Small intestine (tissue), 7 donors: ENCODE measurements around the gene DNAJC25. TPM values are rescaled to one million over a fixed set of nuclear protein-coding genes. Genes with fewer than 3 reads are reported as not detected.

Experiments used
- DNase-seq, 2 donors: peaks; one replicate each; pipeline versions ENCODE4 v3.0.0 to v3.0.0-alpha.2; 2013
- FAIRE-seq: peaks from 2 replicates; lab custom pipeline; 2012; peaks lifted over from hg19 to GRCh38; lab: Jason Lieb, UNC
- H3K27ac ChIP-seq, 3 donors: one replicate each; pipeline ENCODE4 v1.5.1; 2013; ENCODE audit warnings: low read length in 2 of 3, mild to moderate bottlenecking in 2 of 3, control low read depth in 1 of 3, inconsistent platforms in 1 of 3, low read depth in 1 of 3, moderate library complexity in 1 of 3
- H3K27me3 ChIP-seq, 3 donors: one replicate each; pipeline ENCODE4 v1.6.1; 2013; ENCODE audit warnings: low read length in 3 of 3, inconsistent platforms in 1 of 3; ENCODE audit not compliant: control insufficient read depth in 3 of 3, insufficient read depth in 3 of 3
- H3K36me3 ChIP-seq, 3 donors: one replicate each; pipeline ENCODE4 v1.6.1; 2013; ENCODE audit warnings: low read length in 3 of 3, inconsistent platforms in 1 of 3, low read depth in 1 of 3, mild to moderate bottlenecking in 1 of 3, moderate library complexity in 1 of 3; ENCODE audit not compliant: control insufficient read depth in 3 of 3, insufficient read depth in 2 of 3
- H3K4me1 ChIP-seq, 3 donors: one replicate each; pipeline ENCODE4 v1.6.1; 2013; ENCODE audit warnings: low read length in 2 of 3, inconsistent platforms in 1 of 3, low read depth in 1 of 3, mild to moderate bottlenecking in 1 of 3, moderate library complexity in 1 of 3; ENCODE audit not compliant: control insufficient read depth in 3 of 3, insufficient read depth in 2 of 3
- H3K4me3 ChIP-seq, 3 donors: one replicate each; pipeline ENCODE4 v1.5.1; 2013; ENCODE audit warnings: low read length in 3 of 3, control low read depth in 1 of 3, inconsistent platforms in 1 of 3, low read depth in 1 of 3, mild to moderate bottlenecking in 1 of 3, moderate library complexity in 1 of 3
- H3K9me3 ChIP-seq, 2 donors: one replicate each; pipeline ENCODE4 v1.6.1; 2013; ENCODE audit warnings: low read depth in 1 of 2, low read length in 1 of 2; ENCODE audit not compliant: control insufficient read depth in 2 of 2, insufficient read depth in 1 of 2
- WGBS, 3 donors: extraction: QIAGEN DNeasy Blood & Tissue Kit; methylation state at CpG; one replicate each; pipeline ENCODE4 v1.1.7; 2013; 5-methylcytosine and 5-hydroxymethylcytosine counted together
- polyA plus RNA-seq, 4 donors: library from polyadenylated mRNA; stranded (reverse) in 3 of 4; unstranded in 1 of 4; fragments of 200-250 nt in 3 of 4; fragments of 120-200 nt in 1 of 4; gene quantifications; one replicate each; pipeline versions ENCODE4 v1.2.1 to v1.2.3, GENCODE V29; 2013
- donor health status: healthy with polysubstance abuse.
- donor health status: control.
- donor health status: control.
- donor health status: Bipolar disorder and iron deficiency.
- donor health status: healthy.

Gene DNAJC25
- polyA plus RNA-seq, 4 donors, result 2.7 to 14.3 (median 7.2) TPM

DNA sequence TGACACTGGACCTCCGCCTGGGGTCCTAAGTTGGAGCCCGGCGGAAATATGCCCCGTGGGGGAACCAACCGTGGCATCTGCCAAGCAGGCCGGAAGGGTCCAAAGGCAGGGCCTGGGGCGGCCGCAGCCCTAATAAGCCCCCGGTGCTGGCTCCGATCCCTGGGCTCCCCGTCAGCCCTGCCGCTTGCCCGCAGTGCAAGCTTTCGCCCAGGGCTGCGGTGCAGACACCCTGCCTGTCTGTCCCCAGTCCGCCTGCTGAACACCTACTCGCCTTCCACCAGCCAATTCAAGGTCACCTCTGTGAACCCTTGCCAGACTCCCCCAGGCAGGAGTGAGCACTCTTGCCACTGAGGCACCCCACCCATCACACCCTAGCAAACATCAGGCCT, 31.2 kb upstream of the DNAJC25 start:
- peak overlapping the region; percentile 83 to 94 (median 86) for H3K27ac ChIP-seq
- no peaks in the 10 kb centered on the region for H3K27me3 ChIP-seq
- DNase-seq (no peak), FAIRE-seq (no peak)
- H3K36me3 ChIP-seq, result peaks cover 0 to 18% (median 12%) of the 10 kb centered on the region in 3 donors
- H3K9me3 ChIP-seq, result no peaks in the 10 kb centered on the region
- peaks cover 2 to 27% (median 11%) of the 10 kb centered on the region in 3 donors for H3K4me1 ChIP-seq
- H3K4me3 ChIP-seq, result peak overlapping the region in 2 of 3 donors; percentile 72 to 84
- 15 to 33% (median 28%) methylated on average over 15 to 17 of the region's 17 CpGs for WGBS, 3 donors

GRCh38 chr9:111601237-111602018, 29.7 kb upstream of the DNAJC25 start:
- 39 to 59% (median 53%) methylated on average over 10 of the region's 10 CpGs for WGBS, 3 donors
- Histone ChIP-seq H3K4me3 (no peak overlapping the region), H3K9me3 (no peaks in the 10 kb centered on the region), H3K4me1 (peaks cover 2 to 36% (median 8%) of the 10 kb centered on the region in 3 donors), H3K27ac (peak overlapping the region in 2 of 3 donors; percentile 12 to 28), H3K36me3 (peaks cover 0 to 5% (median 5%) of the 10 kb centered on the region in 3 donors), H3K27me3 (no peaks in the 10 kb centered on the region)
- DNase-seq, result peak; percentile 31 to 79
- no peak for FAIRE-seq

- peak; percentile 29 to 31 for DNase-seq
- 34 to 62% (median 42%) methylated on average over 4 of the region's 4 CpGs for WGBS, 3 donors
These were observed 28.1 kb upstream of the DNAJC25 start for GRCh38 chr9:111603041-111603440.

DNA sequence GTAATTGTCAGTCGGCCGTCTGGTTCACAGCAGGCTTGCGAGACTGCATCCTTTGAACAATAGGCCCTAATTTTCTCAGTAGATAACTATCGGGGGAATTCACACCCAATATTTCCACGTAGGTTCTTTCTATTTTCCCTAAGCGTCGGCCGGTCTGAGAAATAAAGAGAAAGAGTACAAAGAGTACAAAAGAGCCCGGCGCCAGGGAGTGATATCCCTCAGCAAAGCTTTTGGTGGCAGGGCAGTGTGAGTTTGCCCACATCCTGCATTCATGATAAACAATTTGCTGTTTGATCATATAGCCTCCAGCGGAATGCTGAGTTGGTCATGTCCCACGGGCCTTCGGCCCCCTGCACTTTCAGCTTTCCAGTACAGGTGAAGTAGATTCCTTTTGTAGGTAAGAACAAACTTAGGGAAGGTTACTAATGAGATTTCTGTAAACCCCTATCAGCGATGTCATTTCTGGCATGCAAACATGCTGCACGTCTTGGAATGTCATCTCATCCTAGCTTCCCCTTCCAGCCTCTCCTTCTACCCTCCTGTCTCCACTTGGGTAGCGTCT, 27.0 kb upstream of the DNAJC25 start:
- WGBS, 3 donors, result 16 to 58% (median 38%) methylated on average over 16 of the region's 16 CpGs

More at GRCh38 chr9:111603041-111603440, 28.1 kb upstream of the DNAJC25 start:
- Histone ChIP-seq H3K27me3 (no peaks in the 10 kb centered on the region), H3K36me3 (no peaks in the 10 kb centered on the region), H3K27ac (peak overlapping the region in 1 of 3 donors; percentile 73), H3K4me3 (no peak overlapping the region), H3K4me1 (peaks cover 2 to 33% (median 8%) of the 10 kb centered on the region in 3 donors), H3K9me3 (no peaks in the 10 kb centered on the region)
- no peak for FAIRE-seq

GRCh38 chr9:111605041-111605559, 26.0 kb upstream of the DNAJC25 start:
- Histone ChIP-seq H3K36me3 (no peaks in the 10 kb centered on the region), H3K4me3 (no peak overlapping the region), H3K4me1 (peaks cover 4 to 32% (median 10%) of the 10 kb centered on the region in 3 donors), H3K27ac (peak overlapping the region; percentile 67 to 75 (median 67)), H3K9me3 (no peaks in the 10 kb centered on the region), H3K27me3 (no peaks in the 10 kb centered on the region)
- FAIRE-seq (no peak), DNase-seq (peak; percentile 80 to 93)
- 17 to 64% (median 37%) methylated on average over 9 of the region's 9 CpGs for WGBS, 3 donors

More for the DNA sequence above, 27.0 kb upstream of the DNAJC25 start:
- Histone ChIP-seq H3K36me3 (no peaks in the 10 kb centered on the region), H3K27ac (peak overlapping the region; percentile 33 to 73 (median 67)), H3K9me3 (no peaks in the 10 kb centered on the region), H3K27me3 (no peaks in the 10 kb centered on the region), H3K4me3 (peak overlapping the region in 1 of 3 donors; percentile 10), H3K4me1 (peaks cover 2 to 33% (median 8%) of the 10 kb centered on the region in 3 donors)
- FAIRE-seq, result no peak
- DNase-seq, result peak in 1 of 2 donors; percentile 55

GRCh38 chr9:111610149-111610548, 21.0 kb upstream of the DNAJC25 start:
- no peak for FAIRE-seq

GRCh38 chr9:111610845-111611244, 20.3 kb upstream of the DNAJC25 start:
- no peak overlapping the region for H3K4me3 ChIP-seq
- FAIRE-seq (no peak), DNase-seq (no peak)
- H3K4me1 ChIP-seq, result peaks cover 3 to 17% (median 5%) of the 10 kb centered on the region in 3 donors
- H3K27me3 ChIP-seq, result no peaks in the 10 kb centered on the region
- WGBS, 3 donors, result 16 to 59% (median 41%) methylated on average over 7 of the region's 7 CpGs
- H3K27ac ChIP-seq, result no peak overlapping the region
- H3K9me3 ChIP-seq, result no peaks in the 10 kb centered on the region
- H3K36me3 ChIP-seq, result no peaks in the 10 kb centered on the region

More at GRCh38 chr9:111610149-111610548, 21.0 kb upstream of the DNAJC25 start:
- H3K27me3 ChIP-seq, result no peaks in the 10 kb centered on the region
- H3K36me3 ChIP-seq, result no peaks in the 10 kb centered on the region
- peaks cover 3 to 23% (median 5%) of the 10 kb centered on the region in 3 donors for H3K4me1 ChIP-seq
- no peak for DNase-seq
- whole genome bisulfite sequencing, 3 donors, result 27 to 41% (median 35%) methylated on average over 5 of the region's 5 CpGs
- no peak overlapping the region for H3K27ac ChIP-seq
- H3K9me3 ChIP-seq, result no peaks in the 10 kb centered on the region
- H3K4me3 ChIP-seq, result no peak overlapping the region

GRCh38 chr9:111613436-111614040, 17.6 kb upstream of the DNAJC25 start:
- no peak overlapping the region for H3K27ac ChIP-seq
- peak; percentile 61 to 90 for DNase-seq

More at GRCh38 chr9:111613436-111614040, 17.6 kb upstream of the DNAJC25 start:
- Histone ChIP-seq H3K27me3 (no peaks in the 10 kb centered on the region), H3K36me3 (no peaks in the 10 kb centered on the region), H3K4me3 (no peak overlapping the region), H3K9me3 (no peaks in the 10 kb centered on the region), H3K4me1 (peaks cover 3 to 16% (median 5%) of the 10 kb centered on the region in 3 donors)
- 13 to 39% (median 36%) methylated on average over 4 of the region's 4 CpGs for WGBS, 3 donors
- FAIRE-seq, result no peak
